H9 (cell line): ENCODE data around the gene BRINP2. TPM values are rescaled to one million over a fixed set of nuclear protein-coding genes. Genes with fewer than 3 reads are reported as not detected.

Source experiments
- DNase-seq: peaks from one replicate; pipeline ENCODE4 v3.0.0-alpha.2; 2017
- H2AFZ ChIP-seq: one replicate; pipeline ENCODE4 v1.6.1; 2013; ENCODE audit warnings: mild to moderate bottlenecking, low read length, control low read depth, moderate library complexity
- H2AK5ac ChIP-seq: 2 replicates; pipeline ENCODE4 v1.6.1; 2013; ENCODE audit warnings: low read length, control low read depth, mixed read lengths; ENCODE audit not compliant: insufficient read length
- H2BK120ac ChIP-seq: one replicate; pipeline ENCODE4 v1.6.1; 2013; ENCODE audit warnings: low read depth, mild to moderate bottlenecking, low read length, control low read depth, inconsistent platforms; ENCODE audit not compliant: poor library complexity, severe bottlenecking
- H2BK12ac ChIP-seq: 2 replicates; pipeline ENCODE4 v1.6.1; 2013; ENCODE audit warnings: low read length, control low read depth, mixed read lengths, low read depth; ENCODE audit not compliant: insufficient read length
- H2BK15ac ChIP-seq: 2 replicates; pipeline ENCODE4 v1.6.1; 2013; ENCODE audit warnings: low read depth, low read length, control low read depth
- H2BK20ac ChIP-seq: one replicate; pipeline ENCODE4 v1.6.1; 2013; ENCODE audit warnings: low read depth, mild to moderate bottlenecking, low read length, control low read depth, inconsistent platforms; ENCODE audit not compliant: poor library complexity, severe bottlenecking
- H2BK5ac ChIP-seq: 2 replicates; pipeline ENCODE4 v1.6.1; 2013; ENCODE audit warnings: low read length, control low read depth, mixed read lengths; ENCODE audit not compliant: insufficient read length
- H3K14ac ChIP-seq: 2 replicates; pipeline ENCODE4 v1.6.1; 2013; ENCODE audit warnings: low read length, control low read depth; ENCODE audit not compliant: insufficient read depth
- H3K18ac ChIP-seq: 2 replicates; pipeline ENCODE4 v1.6.1; 2013; ENCODE audit warnings: low read depth, mild to moderate bottlenecking, mixed read lengths, low read length, control low read depth; ENCODE audit not compliant: insufficient read length
- H3K23ac ChIP-seq: 2 replicates; pipeline ENCODE4 v1.6.1; 2013; ENCODE audit warnings: low read length, control low read depth, mixed read lengths, low read depth; ENCODE audit not compliant: insufficient read length
- H3K23me2 ChIP-seq: 2 replicates; pipeline ENCODE4 v1.6.1; 2013; ENCODE audit warnings: low read depth, mild to moderate bottlenecking, mixed read lengths, low read length, control low read depth; ENCODE audit not compliant: insufficient read length, poor library complexity, severe bottlenecking
- H3K27ac ChIP-seq: 2 replicates; pipeline ENCODE4 v1.5.1; 2013; ENCODE audit warnings: low read length, control low read depth, mixed read lengths, low read depth; ENCODE audit not compliant: insufficient read length
- H3K27me3 ChIP-seq: 2 replicates; pipeline ENCODE4 v1.6.1; 2013; ENCODE audit warnings: low read length, control low read depth, inconsistent platforms; ENCODE audit not compliant: insufficient read depth
- H3K4ac ChIP-seq: 2 replicates; pipeline ENCODE4 v1.6.1; 2013; ENCODE audit warnings: low read depth, mild to moderate bottlenecking, control low read depth, inconsistent platforms, low read length, moderate library complexity
- H3K4me1 ChIP-seq: 2 replicates; pipeline ENCODE4 v1.6.1; 2013; ENCODE audit warnings: low read length, control low read depth, inconsistent platforms; ENCODE audit not compliant: insufficient read depth
- H3K4me2 ChIP-seq: 2 replicates; pipeline ENCODE4 v1.6.1; 2013; ENCODE audit warnings: low read length, control low read depth, mixed read lengths; ENCODE audit not compliant: insufficient read length, insufficient read depth
- H3K56ac ChIP-seq: 2 replicates; pipeline ENCODE4 v1.6.1; 2013; ENCODE audit warnings: low read depth, mild to moderate bottlenecking, mixed read lengths, low read length, control low read depth; ENCODE audit not compliant: insufficient read length
- H3K79me1 ChIP-seq: 2 replicates; pipeline ENCODE4 v1.6.1; 2013; ENCODE audit warnings: low read depth, mild to moderate bottlenecking, moderate library complexity, low read length, control low read depth, inconsistent platforms; ENCODE audit not compliant: insufficient read depth, poor library complexity, severe bottlenecking
- H3K79me2 ChIP-seq: 2 replicates; pipeline ENCODE4 v1.6.1; 2013; ENCODE audit warnings: low read length, control low read depth, inconsistent platforms; ENCODE audit not compliant: insufficient read depth
- H3K9ac ChIP-seq: 2 replicates; pipeline ENCODE4 v1.6.1; 2013; ENCODE audit warnings: low read length, control low read depth, mixed read lengths; ENCODE audit not compliant: insufficient read length; ENCODE audit errors: extremely low read depth
- H3K9me3 ChIP-seq: one replicate; pipeline ENCODE4 v1.6.1; 2013; ENCODE audit warnings: low read depth, low read length, inconsistent platforms; ENCODE audit not compliant: control insufficient read depth
- H3T11ph ChIP-seq: one replicate; pipeline ENCODE4 v1.6.1; 2013; ENCODE audit warnings: mild to moderate bottlenecking, low read length, control low read depth, inconsistent platforms
- H4K20me1 ChIP-seq: one replicate; pipeline ENCODE4 v1.6.1; 2013; ENCODE audit not compliant: control insufficient read depth, insufficient read length, insufficient read depth
- H4K5ac ChIP-seq: 2 replicates; pipeline ENCODE4 v1.6.1; 2013; ENCODE audit warnings: low read depth, mild to moderate bottlenecking, mixed read lengths, low read length, control low read depth; ENCODE audit not compliant: insufficient read length
- H4K8ac ChIP-seq: replicated peaks from 2 replicates; pipeline ENCODE4 v1.6.1; 2013; ENCODE audit warnings: low read length, control low read depth, mixed read lengths, low read depth; ENCODE audit not compliant: insufficient read length
- H4K91ac ChIP-seq: 2 replicates; pipeline ENCODE4 v1.6.1; 2013; ENCODE audit warnings: low read depth, mild to moderate bottlenecking, moderate library complexity, mixed read lengths, low read length, control low read depth; ENCODE audit not compliant: insufficient read length
- H3K27ac Mint-ChIP-seq, 3 experiments: 2 replicates in 2 of 3; 3 replicates in 1 of 3; pipeline ENCODE4 v1.8.0; 2020 to 2021; ENCODE audit warnings: mixed read lengths in 3 of 3, mild to moderate bottlenecking in 1 of 3, moderate library complexity in 1 of 3
- H3K27me3 Mint-ChIP-seq: 2 replicates; pipeline ENCODE4 v1.8.0; 2021; ENCODE audit warnings: low read depth, mild to moderate bottlenecking, moderate library complexity, mixed read lengths
- H3K36me3 Mint-ChIP-seq, 3 experiments: 2 replicates in 2 of 3; 3 replicates in 1 of 3; pipeline ENCODE4 v1.8.0; 2020 to 2021; ENCODE audit warnings: low read depth in 3 of 3, mixed read lengths in 3 of 3; ENCODE audit not compliant: insufficient read depth in 1 of 3
- H3K4me1 Mint-ChIP-seq, 2 experiments: 2 replicates each; pipeline ENCODE4 v1.8.0; 2020; ENCODE audit warnings: mixed read lengths in 2 of 2
- H3K4me3 Mint-ChIP-seq, 2 experiments: 2 replicates in 1 of 2; 3 replicates in 1 of 2; pipeline ENCODE4 v1.8.0; 2020 to 2021; ENCODE audit warnings: mild to moderate bottlenecking in 2 of 2, mixed read lengths in 2 of 2, moderate library complexity in 1 of 2
- H3K9me3 Mint-ChIP-seq, 2 experiments: 2 replicates in 1 of 2; 3 replicates in 1 of 2; pipeline ENCODE4 v1.8.0; 2020; ENCODE audit warnings: mild to moderate bottlenecking in 2 of 2, mixed read lengths in 2 of 2, moderate library complexity in 1 of 2
- CTCF ChIP-seq: fragments of 200-600 bp; sonication (generic); conservative IDR thresholded peaks from 3 replicates; pipeline ENCODE4 v1.8.0; 2021; ENCODE audit warnings: antibody characterized with exemption, mild to moderate bottlenecking
- WGBS: extraction: QIAGEN DNeasy Blood & Tissue Kit; methylation state at CpG from one replicate; pipeline ENCODE4 v1.1.7; 2013; ENCODE audit warnings: missing lambda C conversion rate, low lambda C conversion rate, mixed read lengths; ENCODE audit not compliant: insufficient read length; ENCODE audit errors: extremely low coverage; 5-methylcytosine and 5-hydroxymethylcytosine counted together
- total RNA-seq: library from RNA; stranded (reverse); gene quantifications from 2 replicates; pipeline ENCODE4 v1.2.1, GENCODE V29; 2021

BRINP2 gene
- total RNA-seq, 1 experiment from 2014 or later: not detected

GRCh38 chr1:177256153-177257075, 85.7 kb downstream of the BRINP2 start:
- H4K20me1 ChIP-seq: no peaks in the 10 kb centered on the region
- H3K18ac ChIP-seq: no peak overlapping the region
- H2BK15ac ChIP-seq: no peak overlapping the region
- DNase-seq: peak; percentile 79
- no peak overlapping the region for H3K27ac ChIP-seq
- Mint-ChIP-seq H3K27me3 (no peaks in the 10 kb centered on the region; the same call in none of the 2 replicates), H3K4me1 (peaks cover 7 to 8% of the 10 kb centered on the region in 2 experiments; a peak in 3 of 4 replicates), H3K9me3 (no peaks in the 10 kb centered on the region), H3K4me3 (no peak overlapping the region), H3K27ac (peak overlapping the region in 1 of 3 experiments; percentile 51; a peak in 1 of 7 replicates), H3K36me3 (no peaks in the 10 kb centered on the region)
- H3K4me1 ChIP-seq: no peaks in the 10 kb centered on the region
- H2BK12ac ChIP-seq: no peak overlapping the region
- no peaks in the 10 kb centered on the region for H3K23me2 ChIP-seq
- H3K9me3 ChIP-seq: no peaks in the 10 kb centered on the region
- H4K5ac ChIP-seq: no peak overlapping the region
- peak; percentile 83 for TF ChIP-seq CTCF
- no peak overlapping the region for H3K4ac ChIP-seq
- H3K79me1 ChIP-seq: no peaks in the 10 kb centered on the region
- H4K91ac ChIP-seq: no peak overlapping the region
- H3K14ac ChIP-seq: no peak overlapping the region
- H3K56ac ChIP-seq: no peak overlapping the region
- no peak overlapping the region for H4K8ac ChIP-seq
- WGBS: no CpG with 5 or more reads among the region's 20 CpGs
- no peak overlapping the region for H3K23ac ChIP-seq
- no peak overlapping the region for H2AK5ac ChIP-seq
- no peak overlapping the region for H2BK20ac ChIP-seq
- no peak overlapping the region for H2BK120ac ChIP-seq
- peak overlapping the region; percentile 76 for H2AFZ ChIP-seq
- no peaks in the 10 kb centered on the region for H3K27me3 ChIP-seq
- no peak overlapping the region for H2BK5ac ChIP-seq
- no peak overlapping the region for H3K9ac ChIP-seq
- H3T11ph ChIP-seq: no peak overlapping the region
- H3K79me2 ChIP-seq: no peaks in the 10 kb centered on the region
- no peak overlapping the region for H3K4me2 ChIP-seq
